Upper lobe of left lung (tissue), 6 donors: Measurements from ENCODE around the gene CDK4. TPM values are rescaled to one million over a fixed set of nuclear protein-coding genes. Genes with fewer than 3 reads are reported as not detected.
A peak's percentile ranks its signal among the peaks of the same experiment; 100 is the strongest.

ENCODE experiments used
- ATAC-seq, 2 donors: fragments of 200-7000 bp; cut with Tn5 transposase; one replicate each; pipeline ENCODE4 v1.9.1; 2022; ENCODE audit warnings: mild to moderate bottlenecking in 2 of 2, moderate library complexity in 2 of 2; ENCODE audit not compliant: low FRiP score in 2 of 2
- DNase-seq, 2 donors: peaks; one replicate each; pipeline ENCODE4 v3.0.0-alpha.2; 2019 to 2020
- H3K27ac ChIP-seq, 4 donors: fragments of 200-600 bp; sonication (generic); one replicate each; pipeline ENCODE4 v1.5.1; 2016 to 2019
- H3K27me3 ChIP-seq, 4 donors: fragments of 200-600 bp; sonication (generic); one replicate each; pipeline ENCODE4 v1.5.1; 2017 to 2019
- H3K36me3 ChIP-seq, 4 donors: fragments of 200-600 bp; sonication (generic); one replicate each; pipeline ENCODE4 v1.5.1; 2016 to 2019
- H3K4me1 ChIP-seq, 4 donors: fragments of 200-600 bp; sonication (generic); one replicate each; pipeline ENCODE4 v1.5.1; 2018 to 2019
- H3K4me3 ChIP-seq, 4 donors: fragments of 200-600 bp; sonication (generic); one replicate each; pipeline ENCODE4 v1.5.1; 2017 to 2019; ENCODE audit warnings: mild to moderate bottlenecking in 2 of 4, moderate library complexity in 1 of 4
- H3K9me3 ChIP-seq, 4 donors: fragments of 200-600 bp; sonication (generic); one replicate each; pipeline ENCODE4 v1.5.1; 2018 to 2019
- CTCF ChIP-seq, 6 experiments: fragments of 450-650 bp in 4 of 6; fragments of 200-600 bp in 2 of 6; sonication (generic) in 2 of 6; IDR thresholded peaks; one replicate each; pipeline ENCODE4 v1.5.1; 2016 to 2019; ENCODE audit warnings: antibody characterized with exemption in 6 of 6
- EP300 ChIP-seq, 4 donors: sonication (generic); formaldehyde crosslinking; IDR thresholded peaks; one replicate each; pipeline ENCODE4 v1.5.1; 2017; ENCODE audit warnings: antibody characterized with exemption in 4 of 4, control low read depth in 2 of 4
- POLR2A ChIP-seq, 4 donors: fragments of 450-650 bp; IDR thresholded peaks; one replicate each; pipeline ENCODE4 v1.5.1; 2016 to 2017; ENCODE audit warnings: antibody characterized with exemption in 4 of 4, mild to moderate bottlenecking in 2 of 4
- POLR2AphosphoS5 ChIP-seq, 2 donors: sonication (generic); formaldehyde crosslinking; IDR thresholded peaks; one replicate each; pipeline ENCODE4 v1.5.1; 2017; ENCODE audit warnings: antibody characterized with exemption in 2 of 2
- WGBS, 2 donors: methylation state at CpG; one replicate each; pipeline ENCODE4 v1.1.5; 2017 to 2018; 5-methylcytosine and 5-hydroxymethylcytosine counted together
- total RNA-seq, 6 donors: library from RNA; depleted of rRNA in 4 of 6; stranded (reverse); fragments of >200 nt in 4 of 6; gene quantifications; one replicate each; pipeline versions ENCODE4 v1.1.0 to v1.2.1, GENCODE V29; 2016 to 2021
- donor health status: DM: no; HTN: no; CAD: no; lungs with moderate emphysema.
- donor health status: DM: no; HTN: yes; CAD: no; lungs with severe emphysema.

CDK4 gene
- total RNA-seq, 6 donors from 2014 or later = 38.5 to 109 (median 62.5) TPM

GRCh38 chr12:57752668-57753000, 524 bp upstream of the CDK4 start:
- 0 to 5% methylated on average over 5 of the region's 5 CpGs for WGBS, 2 donors
- ATAC-seq = no peak
- no peaks in the 10 kb centered on the region for H3K27me3 ChIP-seq
- H3K27ac ChIP-seq = peak overlapping the region; percentile 30 to 94 (median 78)
- no peak for DNase-seq
- peaks cover 22 to 56% (median 48%) of the 10 kb centered on the region in 4 donors for H3K4me1 ChIP-seq
- no peaks in the 10 kb centered on the region for H3K9me3 ChIP-seq
- TF ChIP-seq POLR2AphosphoS5 (IDR thresholded peaks at IDR 0.05) (no peak), CTCF (IDR thresholded peaks at IDR 0.05) (peak in 1 of 6 experiments; percentile 10), EP300 (IDR thresholded peaks at IDR 0.05) (no peak), POLR2A (IDR thresholded peaks at IDR 0.05) (peak in 1 of 4 donors; percentile 10)
- peak overlapping the region in 3 of 4 donors; percentile 69 to 82 (median 71) for H3K4me3 ChIP-seq
- peaks cover 6 to 29% (median 23%) of the 10 kb centered on the region in 4 donors for H3K36me3 ChIP-seq

- peaks cover 9 to 41% (median 31%) of the 10 kb centered on the region in 4 donors for H3K36me3 ChIP-seq
- peak overlapping the region; percentile 80 to 94 (median 88) for H3K27ac ChIP-seq
- H3K4me3 ChIP-seq = peak overlapping the region; percentile 4 to 82 (median 70)
- ATAC-seq = no peak
- TF ChIP-seq EP300 (IDR thresholded peaks at IDR 0.05) = no peak
- no peak for TF ChIP-seq POLR2AphosphoS5 (IDR thresholded peaks at IDR 0.05)
- no peak for TF ChIP-seq CTCF (IDR thresholded peaks at IDR 0.05)
- TF ChIP-seq POLR2A (IDR thresholded peaks at IDR 0.05) = no peak
- H3K27me3 ChIP-seq = no peaks in the 10 kb centered on the region
- peaks cover 20 to 47% (median 41%) of the 10 kb centered on the region in 4 donors for H3K4me1 ChIP-seq
- H3K9me3 ChIP-seq = no peaks in the 10 kb centered on the region
- 12 to 18% methylated on average over 8 of the region's 8 CpGs for WGBS, 2 donors
- no peak for DNase-seq
Measured at GRCh38 chr12:57751432-57751787, 700 bp downstream of the CDK4 start.

GRCh38 chr12:57750561-57751431, 1.3 kb downstream of the CDK4 start:
- 87 to 91% methylated on average over 15 of the region's 15 CpGs for WGBS, 2 donors
- DNase-seq (no peak), ATAC-seq (no peak)
- peaks cover 15 to 44% (median 37%) of the 10 kb centered on the region in 4 donors for H3K4me1 ChIP-seq
- TF ChIP-seq CTCF (IDR thresholded peaks at IDR 0.05) (no peak), POLR2A (IDR thresholded peaks at IDR 0.05) (no peak), POLR2AphosphoS5 (IDR thresholded peaks at IDR 0.05) (no peak), EP300 (IDR thresholded peaks at IDR 0.05) (no peak)
- H3K27ac ChIP-seq = peak overlapping the region in 3 of 4 donors; percentile 80 to 94 (median 90)
- peaks cover 9 to 44% (median 31%) of the 10 kb centered on the region in 4 donors for H3K36me3 ChIP-seq
- H3K27me3 ChIP-seq = no peaks in the 10 kb centered on the region
- H3K9me3 ChIP-seq = no peaks in the 10 kb centered on the region
- peak overlapping the region in 3 of 4 donors; percentile 69 to 82 (median 71) for H3K4me3 ChIP-seq

- no peak for TF ChIP-seq POLR2A (IDR thresholded peaks at IDR 0.05)
- TF ChIP-seq CTCF (IDR thresholded peaks at IDR 0.05) = no peak
- TF ChIP-seq EP300 (IDR thresholded peaks at IDR 0.05) = no peak
- no peak for TF ChIP-seq POLR2AphosphoS5 (IDR thresholded peaks at IDR 0.05)
- no peak overlapping the region for H3K4me3 ChIP-seq
- no peaks in the 10 kb centered on the region for H3K9me3 ChIP-seq
- H3K27me3 ChIP-seq = no peaks in the 10 kb centered on the region
- peak in 1 of 2 donors; percentile 47 for DNase-seq
- H3K36me3 ChIP-seq = peaks cover 9 to 44% (median 31%) of the 10 kb centered on the region in 4 donors
- ATAC-seq = no peak
- no peak overlapping the region for H3K27ac ChIP-seq
- H3K4me1 ChIP-seq = peaks cover 16 to 46% (median 36%) of the 10 kb centered on the region in 4 donors
- 89 to 94% methylated on average over 4 to 5 of the region's 5 CpGs for WGBS, 2 donors
Measured at GRCh38 chr12:57749061-57749460, 3.0 kb downstream of the CDK4 start.
